Measurements from ENCODE around the gene GALNT15.

The GALNT15 gene

DNA sequence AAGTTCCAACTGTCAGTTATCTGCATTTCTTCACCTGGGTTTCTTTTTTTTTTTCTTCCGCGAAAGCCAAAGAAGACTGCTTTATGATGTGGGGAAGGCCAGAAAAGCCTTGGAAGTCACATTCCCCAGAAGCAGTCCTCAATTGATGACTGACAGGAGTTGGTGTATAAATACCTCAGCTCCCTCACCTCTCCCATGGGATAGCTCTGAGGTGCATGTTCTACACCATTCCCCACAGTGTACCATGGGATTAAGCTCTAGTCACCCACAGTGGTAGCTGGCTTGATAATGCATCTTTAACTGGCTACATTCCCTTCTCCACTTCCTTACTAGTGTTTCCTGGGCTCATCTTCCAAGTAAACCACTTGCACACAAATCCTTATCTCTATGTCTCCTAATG is 59.8 kb downstream of the GALNT15 start:
- DNase-seq, result no peak

GRCh38 chr3:16236030-16236639 is 61.7 kb downstream of the GALNT15 start:
- no peak for DNase-seq

DNA sequence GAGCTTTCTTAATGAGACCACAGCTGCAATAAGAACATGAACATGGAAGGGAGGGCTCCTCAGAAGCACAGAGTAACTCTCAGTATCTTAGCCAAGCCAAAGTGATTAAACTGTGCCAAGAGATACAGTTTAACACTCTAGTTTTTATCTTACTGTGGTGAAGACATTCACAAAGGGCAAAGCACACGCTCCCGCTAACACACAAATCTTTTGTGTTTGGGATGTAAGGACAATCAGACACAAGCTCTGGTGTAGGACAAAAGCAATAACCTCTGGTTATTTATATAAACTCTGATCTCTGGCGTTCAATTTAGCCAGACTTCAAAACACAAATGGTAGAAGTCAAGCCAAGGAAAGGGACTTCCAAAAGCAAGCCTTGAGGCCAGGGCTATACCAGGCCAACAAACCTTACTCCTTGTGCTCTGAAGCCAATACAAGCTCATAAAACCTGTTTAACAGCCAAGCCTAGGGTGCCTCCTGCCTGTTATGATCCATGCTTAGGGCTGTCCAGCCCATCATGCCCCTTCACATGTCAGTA is 62.4 kb downstream of the GALNT15 start:
- no peak for DNase-seq

GRCh38 chr3:16239086-16239770 is 64.7 kb downstream of the GALNT15 start:
- no peak for DNase-seq

DNA sequence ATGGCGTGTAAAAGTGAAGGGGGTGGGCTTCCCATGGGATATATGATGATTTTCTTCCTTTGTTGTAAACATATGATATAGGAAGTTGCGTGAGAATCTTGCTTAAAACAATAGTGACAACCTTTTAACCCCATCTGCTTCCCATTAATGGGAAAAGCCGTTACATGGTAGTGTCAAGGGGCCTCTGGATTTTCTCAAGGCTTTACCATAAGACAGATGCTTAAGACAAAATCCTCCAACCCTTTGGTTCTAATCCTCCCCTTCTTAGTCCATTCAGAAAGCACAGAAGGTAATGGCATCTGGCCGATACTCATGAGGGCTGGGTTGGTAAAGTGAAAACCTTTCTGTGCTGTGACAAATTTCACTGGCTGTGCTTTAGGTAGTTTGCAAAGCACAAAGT is 65.3 kb downstream of the GALNT15 start:
- no peak for DNase-seq

- no peak for DNase-seq
These were observed 65.9 kb downstream of the GALNT15 start for GRCh38 chr3:16240229-16241023.

DNA sequence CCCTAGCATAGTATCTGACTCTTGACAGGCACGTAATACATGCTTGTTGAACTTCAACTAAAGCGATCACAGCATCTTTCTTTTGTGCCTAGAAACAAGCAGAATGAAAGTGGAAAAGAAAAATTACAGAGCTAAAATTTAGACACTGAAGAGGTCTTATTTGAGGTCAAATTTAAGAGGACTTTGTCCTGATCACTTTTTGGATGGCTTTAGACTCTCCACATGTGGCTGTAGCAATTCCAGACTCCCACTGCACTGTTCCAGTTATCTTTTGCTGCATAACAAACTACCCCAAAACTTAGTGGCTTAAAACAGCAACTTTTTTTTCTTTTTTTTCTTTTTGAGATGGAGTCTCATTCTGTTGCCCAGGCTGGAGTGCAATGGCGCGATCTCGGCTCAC is 66.7 kb downstream of the GALNT15 start:
- DNase-seq, result no peak

GRCh38 chr3:16242177-16242576 is 67.7 kb downstream of the GALNT15 start:
- DNase-seq, result no peak

- no peak for DNase-seq
These were observed 69.4 kb downstream of the GALNT15 start for GRCh38 chr3:16243706-16244490.

DNA sequence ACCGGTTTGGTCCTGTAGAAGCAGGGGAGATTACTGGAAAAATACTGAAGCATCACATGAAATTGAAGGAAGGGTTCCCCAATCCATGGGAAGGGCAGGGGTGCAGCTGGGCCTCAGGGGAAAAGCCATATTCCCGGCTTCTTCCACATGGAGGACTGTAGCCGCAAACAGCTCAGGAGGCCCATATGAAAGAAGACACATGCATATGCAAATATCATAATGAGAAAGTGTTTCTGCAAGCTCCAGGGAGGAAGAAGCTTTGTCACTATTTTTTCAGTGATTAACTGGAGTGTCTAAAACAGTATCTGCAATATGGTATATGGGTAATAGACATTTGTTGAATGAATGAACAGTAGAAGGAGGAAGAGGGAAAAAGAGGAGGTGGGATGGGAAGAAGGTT is 71.1 kb downstream of the GALNT15 start:
- no peak for DNase-seq

- DNase-seq, result peak; percentile 43 to 82
These were observed 73.0 kb downstream of the GALNT15 start for GRCh38 chr3:16247282-16248061.

GRCh38 chr3:16248556-16248955 is 74.1 kb downstream of the GALNT15 start:
- no peak for DNase-seq

GRCh38 chr3:16249336-16249735 is 74.9 kb downstream of the GALNT15 start:
- DNase-seq, result no peak

DNA sequence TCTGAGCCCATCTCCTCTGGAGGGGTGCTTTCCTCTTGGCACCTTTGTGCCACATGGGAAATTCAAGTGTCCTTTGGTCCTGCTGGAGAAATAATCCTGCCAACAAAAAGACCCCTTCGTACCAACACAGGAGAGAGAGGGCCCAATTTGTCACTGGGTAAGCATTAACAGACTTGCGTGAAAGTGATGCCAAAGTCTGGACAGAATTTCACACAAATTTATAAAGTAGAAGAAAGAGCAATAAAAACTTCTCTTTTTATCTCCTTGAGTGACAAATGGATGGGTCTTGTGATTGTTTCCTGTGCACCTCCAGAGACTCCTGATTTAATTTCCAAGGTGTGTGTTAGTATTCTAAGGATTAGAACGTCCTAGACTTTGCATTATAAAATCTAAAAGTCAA is 75.4 kb downstream of the GALNT15 start:
- DNase-seq, result no peak

DNA sequence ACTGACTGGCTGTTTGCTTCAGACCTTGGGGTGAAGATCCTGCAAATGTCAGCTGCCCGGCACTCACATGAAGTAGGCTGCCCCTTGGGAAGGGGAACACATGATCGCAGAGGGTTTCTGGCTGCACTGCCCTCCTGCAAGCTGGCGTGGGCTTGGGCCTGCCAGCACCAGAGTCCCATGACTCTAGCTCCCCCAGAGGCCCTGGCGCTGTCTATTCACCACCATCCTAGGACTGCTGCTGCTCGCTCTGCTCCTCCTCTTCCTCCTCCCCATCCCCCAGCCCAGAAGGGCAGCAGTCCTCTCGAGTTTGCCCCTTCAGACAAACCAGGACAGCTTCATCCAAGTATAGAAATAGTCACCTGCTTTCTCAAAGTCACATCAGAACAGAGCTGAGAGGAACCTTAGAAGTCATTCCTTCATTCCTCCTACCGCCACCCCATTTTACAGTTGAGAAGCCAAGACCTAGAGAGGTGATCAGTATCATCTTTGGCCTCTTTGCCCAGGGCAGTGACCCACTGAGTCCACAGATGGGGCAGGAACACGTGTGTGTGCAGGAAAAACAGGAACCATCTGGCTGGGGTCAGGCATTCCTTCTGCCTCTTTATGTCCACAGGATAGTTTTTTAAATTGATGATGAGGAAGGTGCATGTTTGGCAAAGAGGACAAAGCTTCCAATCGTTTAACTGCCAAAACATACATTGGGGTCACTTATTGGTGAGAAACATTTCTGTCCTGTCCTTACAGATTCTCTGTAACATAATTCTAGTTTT is 77.0 kb downstream of the GALNT15 start:
- no peak for DNase-seq

GRCh38 chr3:16252243-16252978 is 77.9 kb downstream of the GALNT15 start:
- no peak for DNase-seq

DNA sequence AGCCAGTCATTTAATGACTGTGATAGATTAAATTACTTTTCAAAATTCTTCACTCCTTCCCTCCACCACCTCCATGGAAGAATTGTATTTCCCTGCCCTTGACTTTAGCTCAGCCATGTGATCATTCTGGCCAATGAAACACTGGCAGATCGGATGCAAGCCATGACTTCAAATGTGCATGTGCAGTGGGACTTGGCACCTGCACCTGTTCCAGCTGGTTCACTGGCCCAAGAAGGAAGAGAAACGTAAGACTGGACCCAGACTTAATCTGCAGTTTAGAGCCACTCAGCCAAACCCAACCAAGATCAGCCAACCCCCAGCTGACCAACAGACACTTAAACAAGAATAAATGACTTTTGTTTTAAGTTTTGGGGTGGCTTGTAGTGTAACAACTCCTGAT is 78.5 kb downstream of the GALNT15 start:
- DNase-seq, result no peak

DNA sequence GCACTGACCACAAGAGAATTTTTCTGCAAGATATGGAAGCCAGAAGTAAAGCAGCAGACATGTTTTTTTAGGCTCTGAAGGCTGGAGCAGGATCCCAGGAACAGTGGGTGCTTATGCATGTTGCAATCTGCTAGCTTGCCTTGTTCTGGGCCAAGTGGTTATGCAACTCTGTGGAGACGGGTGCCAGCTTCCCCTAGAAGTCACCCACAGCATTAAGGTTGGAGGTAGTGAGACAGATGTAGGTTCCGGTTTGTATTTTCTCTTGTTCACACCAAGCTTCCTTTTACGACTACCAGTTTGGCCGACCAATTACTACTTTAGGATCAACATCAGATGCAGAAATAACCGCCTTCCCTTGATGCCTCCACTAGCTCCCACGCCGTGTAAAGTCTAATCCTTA is 79.1 kb downstream of the GALNT15 start:
- DNase-seq, result no peak

DNA sequence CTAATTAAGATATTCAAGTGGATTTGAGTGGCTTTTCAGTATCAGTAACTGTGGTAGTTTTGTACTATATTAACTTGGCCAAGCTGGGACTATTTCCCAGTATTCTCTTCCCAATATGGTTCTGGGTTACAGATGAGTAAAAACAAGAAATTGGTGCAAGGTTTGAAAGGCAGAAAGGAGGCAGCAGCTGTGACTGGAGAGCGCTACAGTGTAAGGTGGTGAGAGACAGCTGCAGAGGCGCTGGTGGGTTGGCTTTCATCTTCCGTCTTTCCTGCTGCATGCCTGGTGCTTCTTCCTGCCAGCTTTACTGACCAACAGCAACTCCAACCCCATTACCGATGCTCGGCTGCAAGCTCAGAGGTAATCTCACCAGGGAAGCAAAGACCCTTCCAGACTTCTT is 80.4 kb downstream of the GALNT15 start:
- DNase-seq, result no peak

GRCh38 chr3:16255326-16255725 is 80.8 kb downstream of the GALNT15 start:
- no peak for DNase-seq

- no peak for DNase-seq
These were observed 81.2 kb downstream of the GALNT15 start for GRCh38 chr3:16255726-16256125.

All from bone marrow (tissue), 2 donors.